OCI-LY3 (cell line): ENCODE data around the gene RDH8.

Source experiments
- EZH2phosphoT487 ChIP-seq: fragments of 200-600 bp; shearing (Covaris generic); IDR thresholded peaks from 2 replicates; pipeline ENCODE4 v1.6.1; 2018; ENCODE audit warnings: antibody characterized with exemption, mixed run types, low read depth
- TF ChIP-seq, protein P1 (sequence below): fragments of 200-600, 300-600 bp; sonication (generic); IDR thresholded peaks from 2 replicates; pipeline ENCODE4 v1.5.1; 2014; ENCODE audit warnings: antibody characterized with exemption, low read length, low read depth

DNA sequence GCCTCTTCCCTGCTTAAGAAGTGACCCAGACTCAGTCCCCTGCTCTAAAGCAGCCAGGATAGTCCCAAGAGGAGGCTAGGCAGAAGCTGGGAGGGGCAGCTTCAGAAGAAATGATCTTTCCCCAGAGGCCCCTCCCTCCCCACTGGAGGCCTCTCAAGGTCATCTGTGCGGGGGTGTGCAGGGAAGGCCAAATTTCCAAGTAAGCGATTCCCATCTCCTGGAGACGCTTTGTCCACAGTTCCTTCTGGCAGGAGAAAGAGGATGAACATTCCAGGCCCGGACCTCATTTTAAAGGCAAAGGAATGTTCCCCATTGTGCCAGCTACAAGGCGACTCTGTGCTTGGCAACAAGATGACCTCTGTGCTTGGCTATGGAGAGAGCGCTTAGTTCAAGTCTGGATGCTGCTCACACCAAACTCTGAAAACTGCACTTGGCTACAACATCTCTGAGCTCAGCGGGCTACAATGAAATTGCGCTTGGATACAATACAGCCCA is 26.4 kb upstream of the RDH8 start:
- TF ChIP-seq, protein P1, sequence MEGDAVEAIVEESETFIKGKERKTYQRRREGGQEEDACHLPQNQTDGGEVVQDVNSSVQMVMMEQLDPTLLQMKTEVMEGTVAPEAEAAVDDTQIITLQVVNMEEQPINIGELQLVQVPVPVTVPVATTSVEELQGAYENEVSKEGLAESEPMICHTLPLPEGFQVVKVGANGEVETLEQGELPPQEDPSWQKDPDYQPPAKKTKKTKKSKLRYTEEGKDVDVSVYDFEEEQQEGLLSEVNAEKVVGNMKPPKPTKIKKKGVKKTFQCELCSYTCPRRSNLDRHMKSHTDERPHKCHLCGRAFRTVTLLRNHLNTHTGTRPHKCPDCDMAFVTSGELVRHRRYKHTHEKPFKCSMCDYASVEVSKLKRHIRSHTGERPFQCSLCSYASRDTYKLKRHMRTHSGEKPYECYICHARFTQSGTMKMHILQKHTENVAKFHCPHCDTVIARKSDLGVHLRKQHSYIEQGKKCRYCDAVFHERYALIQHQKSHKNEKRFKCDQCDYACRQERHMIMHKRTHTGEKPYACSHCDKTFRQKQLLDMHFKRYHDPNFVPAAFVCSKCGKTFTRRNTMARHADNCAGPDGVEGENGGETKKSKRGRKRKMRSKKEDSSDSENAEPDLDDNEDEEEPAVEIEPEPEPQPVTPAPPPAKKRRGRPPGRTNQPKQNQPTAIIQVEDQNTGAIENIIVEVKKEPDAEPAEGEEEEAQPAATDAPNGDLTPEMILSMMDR, result no peak
- TF ChIP-seq EZH2phosphoT487, result no peak
